GM19043 (cell line): ENCODE measurements around the gene PDE1A.
"Not testable (repeated sequence)": the region's sequence is repeated elsewhere in the genome, so short reads cannot be mapped to it uniquely, and the experiment has no call there.

Experiments used
- ATAC-seq: cut with Tn5 transposase; IDR thresholded peaks from one replicate; pipeline ENCODE4 v1.9.1; 2021; ENCODE audit warnings: low read depth; ENCODE audit not compliant: unreplicated experiment

Gene PDE1A

GRCh38 chr2:182291296-182291695 is 135.5 kb downstream of the PDE1A start:
- ATAC-seq = no peak

DNA sequence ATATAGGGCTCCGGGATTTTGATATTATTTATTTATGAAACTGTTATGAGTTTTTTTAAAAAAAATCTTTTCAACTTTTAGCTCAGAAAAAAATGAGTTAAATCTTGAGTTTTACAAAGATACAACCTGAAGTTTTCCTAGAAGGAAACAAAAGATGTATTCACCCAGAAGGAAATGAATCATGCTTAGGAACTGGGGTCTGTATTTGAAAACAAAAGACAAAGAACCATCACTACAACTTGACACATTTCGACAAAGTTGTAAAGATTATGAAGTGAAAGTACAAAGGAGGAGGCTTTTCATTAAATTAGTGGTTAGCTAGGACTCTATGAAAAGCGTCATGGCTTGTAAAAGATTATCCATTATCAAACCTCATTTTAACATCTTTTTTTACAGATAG is 143.3 kb downstream of the PDE1A start:
- ATAC-seq = no peak

DNA sequence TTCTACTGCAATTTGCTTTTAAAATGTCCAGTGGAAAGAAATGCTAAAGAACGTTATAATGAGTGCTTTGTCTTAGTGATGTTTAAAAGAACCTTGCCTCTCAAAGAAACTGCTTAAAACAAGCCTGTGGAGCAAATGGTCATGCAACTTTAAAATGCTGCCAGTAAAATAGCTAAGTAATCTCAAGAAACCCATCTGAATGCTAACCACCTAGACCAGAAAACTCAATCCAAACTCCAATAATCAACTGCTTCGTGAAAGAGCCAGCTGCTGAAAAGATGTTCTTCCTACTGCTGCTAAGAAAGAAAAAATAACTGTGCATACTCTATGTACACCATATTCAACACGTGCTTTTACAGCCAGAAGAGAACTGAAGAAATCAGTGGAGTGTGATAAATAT is 145.6 kb downstream of the PDE1A start:
- ATAC-seq = no peak

GRCh38 chr2:182280118-182280517 is 146.7 kb downstream of the PDE1A start:
- ATAC-seq = no peak

- not testable (repeated sequence) for ATAC-seq
These were observed 150.2 kb downstream of the PDE1A start for GRCh38 chr2:182276662-182277061.

DNA sequence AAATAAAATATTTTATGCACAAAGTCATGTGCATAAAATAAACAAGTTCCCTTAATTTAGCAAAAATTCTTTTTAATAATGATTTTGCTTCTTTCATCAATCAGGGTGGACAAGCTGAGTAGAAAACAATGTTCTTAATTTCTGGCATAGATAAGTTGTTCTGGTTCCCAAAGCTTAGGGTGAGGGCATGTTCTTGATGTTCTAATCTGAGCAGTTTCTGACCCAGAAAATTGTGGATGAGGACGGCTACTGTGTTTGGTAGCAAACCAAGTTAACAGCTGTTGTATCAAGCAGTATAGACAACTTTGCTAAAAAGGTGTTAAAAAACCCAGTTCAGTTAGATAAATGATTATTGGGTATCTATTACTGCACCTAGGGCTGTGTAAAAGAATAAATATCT is 158.9 kb downstream of the PDE1A start:
- ATAC-seq = no peak

- ATAC-seq = no peak
These were observed 159.9 kb downstream of the PDE1A start for GRCh38 chr2:182266909-182267308.

- no peak for ATAC-seq
These were observed 161.1 kb downstream of the PDE1A start for GRCh38 chr2:182265718-182266117.

GRCh38 chr2:182261860-182262387 is 164.9 kb downstream of the PDE1A start:
- no peak for ATAC-seq

DNA sequence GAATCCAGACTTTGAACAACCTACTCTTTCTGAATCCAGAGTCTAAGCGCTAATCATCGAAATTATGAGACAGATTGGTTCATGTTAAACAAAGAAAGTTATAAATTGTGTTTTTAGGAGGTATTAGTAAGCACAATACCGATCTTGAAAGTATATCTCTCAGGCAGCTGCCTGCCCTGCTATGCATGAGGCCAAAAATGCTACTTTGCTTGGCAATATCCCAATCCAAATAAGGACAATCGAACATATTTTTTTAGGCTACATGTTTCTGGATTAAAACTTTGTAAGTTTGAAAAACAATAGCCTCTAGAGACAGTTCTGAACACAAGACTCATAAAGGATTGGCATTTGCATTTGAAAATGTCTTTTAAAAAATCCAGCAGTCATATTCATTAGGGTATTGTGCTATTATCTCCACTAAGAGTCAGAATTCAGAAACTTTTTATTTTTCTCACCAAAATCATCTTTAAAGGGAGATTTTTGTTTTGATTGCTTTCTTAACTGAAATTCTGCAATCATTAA is 167.1 kb downstream of the PDE1A start:
- ATAC-seq = no peak

- no peak for ATAC-seq
These were observed 174.3 kb downstream of the PDE1A start for GRCh38 chr2:182252534-182252933.

- ATAC-seq = no peak
These were observed 177.9 kb downstream of the PDE1A start for GRCh38 chr2:182248898-182249297.

GRCh38 chr2:182248362-182248761 is 178.5 kb downstream of the PDE1A start:
- no peak for ATAC-seq

GRCh38 chr2:182247831-182248230 is 179.0 kb downstream of the PDE1A start:
- no peak for ATAC-seq

DNA sequence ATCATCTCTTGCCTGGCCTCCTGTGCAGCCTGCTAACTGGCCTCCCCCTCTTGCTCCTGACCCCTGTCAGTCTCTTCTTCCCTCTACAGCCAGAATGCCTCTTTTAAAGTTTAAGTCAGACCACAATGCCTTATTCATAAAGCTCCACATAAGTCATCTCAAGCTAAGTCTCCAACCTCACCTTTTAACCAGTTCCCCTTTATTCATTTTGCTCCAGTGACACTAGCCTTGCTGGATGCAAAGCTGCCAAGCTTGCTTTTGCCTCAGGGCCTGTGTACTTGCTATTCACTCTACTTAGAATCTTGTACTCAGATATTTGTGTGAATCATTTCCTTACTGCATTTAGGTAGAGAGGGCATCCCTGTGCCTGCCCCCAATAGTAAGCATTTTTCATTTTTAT is 180.9 kb downstream of the PDE1A start:
- no peak for ATAC-seq

DNA sequence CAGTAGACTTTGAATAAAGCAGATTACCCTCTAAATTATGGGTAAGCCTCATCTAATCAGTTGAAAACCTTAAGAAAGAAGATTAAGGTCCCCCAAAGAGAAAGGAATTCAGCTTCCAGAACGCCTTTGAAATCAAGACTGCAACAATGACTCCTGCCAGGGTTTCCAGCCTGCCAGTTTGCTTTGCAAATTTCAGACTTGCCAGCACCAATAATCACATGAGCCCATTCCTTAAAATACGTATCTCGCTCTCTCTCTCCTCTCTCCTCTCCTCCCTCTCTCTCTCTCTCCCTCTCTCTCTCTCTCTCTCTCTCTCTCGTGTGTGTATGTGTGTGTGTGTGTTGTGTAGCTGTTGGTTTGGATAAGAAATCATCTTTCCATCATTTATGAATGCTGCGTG is 184.2 kb downstream of the PDE1A start:
- no peak for ATAC-seq

DNA sequence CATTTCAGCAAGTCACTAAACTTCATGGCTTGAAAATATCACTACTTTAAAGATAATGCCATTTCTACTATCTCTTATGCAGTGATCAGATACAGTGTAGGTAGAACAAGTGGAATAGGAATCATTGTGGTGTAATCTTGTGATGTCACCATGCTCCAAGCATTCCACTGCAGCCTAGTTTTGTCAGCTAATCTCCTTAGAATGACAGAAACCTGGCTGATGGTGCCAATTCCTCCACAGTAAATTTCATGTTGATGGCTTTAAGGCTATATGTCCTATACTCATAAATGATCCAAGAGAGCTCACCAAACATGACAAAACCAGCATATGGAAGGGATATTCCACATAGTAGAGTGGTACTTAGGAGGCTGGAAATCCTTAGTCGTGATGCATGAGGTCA is 184.9 kb downstream of the PDE1A start:
- no peak for ATAC-seq

- peak; percentile 100 for ATAC-seq
These were observed 185.9 kb downstream of the PDE1A start for GRCh38 chr2:182240862-182241371.

DNA sequence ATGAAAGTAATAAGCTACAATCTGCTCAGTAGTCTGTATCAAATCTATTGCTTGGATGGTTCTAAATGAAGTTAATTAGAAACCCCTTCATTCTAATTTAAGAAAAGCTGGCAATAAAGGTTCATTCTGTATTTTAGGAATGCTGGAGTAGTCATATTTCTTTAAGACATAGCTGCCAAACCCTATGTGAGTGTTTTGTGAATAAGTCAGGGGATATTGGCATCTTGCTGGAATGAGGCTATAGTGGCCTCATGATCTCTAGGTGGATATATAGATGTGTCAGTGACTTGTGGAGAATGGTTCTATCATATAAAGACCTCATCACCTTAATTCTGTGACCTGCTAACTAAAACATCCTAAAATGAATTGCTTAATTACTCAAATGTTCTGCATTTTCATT is 196.3 kb downstream of the PDE1A start:
- ATAC-seq = no peak

- no peak for ATAC-seq
These were observed 197.5 kb downstream of the PDE1A start for GRCh38 chr2:182229297-182229696.

GRCh38 chr2:182228741-182229140 is 198.1 kb downstream of the PDE1A start:
- no peak for ATAC-seq

DNA sequence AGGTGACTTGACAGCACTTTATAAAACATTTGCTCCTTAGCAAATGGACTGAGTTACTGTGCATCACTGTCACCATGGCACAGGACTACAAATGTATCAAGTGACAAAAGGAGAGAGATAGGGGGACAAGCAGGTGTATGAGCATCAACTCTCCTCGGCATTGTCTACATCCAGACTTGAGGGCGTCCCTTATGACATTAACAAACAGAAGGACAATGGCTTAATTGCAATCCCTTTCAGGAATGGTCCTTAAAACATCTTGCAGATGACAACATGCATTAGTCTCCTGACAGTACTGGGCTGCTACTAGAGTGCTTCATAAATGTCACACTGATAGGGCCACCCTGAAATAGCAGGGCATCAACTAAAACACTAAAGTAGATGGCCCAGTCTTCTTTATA is 198.8 kb downstream of the PDE1A start:
- no peak for ATAC-seq

- no peak for ATAC-seq
These were observed 200.0 kb downstream of the PDE1A start for GRCh38 chr2:182226807-182227206.
